Measurements from ENCODE around the gene SLC24A3.
A peak's percentile ranks its signal among the peaks of the same experiment; 100 is the strongest.
"Not testable (repeated sequence)": the region's sequence is repeated elsewhere in the genome, so short reads cannot be mapped to it uniquely, and the experiment has no call there.

SLC24A3 gene

GRCh38 chr20:19750907-19751636 lies 538.6 kb downstream of the SLC24A3 start:
- Histone ChIP-seq H2BK15ac (ENCODE audit: low read length) (no peak overlapping the region), H3K23ac (ENCODE audit: low read depth, low read length, poor library complexity) (no peak overlapping the region), H3K4me2 (ENCODE audit: insufficient read depth, low read length, poor library complexity, severe bottlenecking) (no peak overlapping the region), H3K4ac (ENCODE audit: low read length) (no peak overlapping the region), H2BK12ac (ENCODE audit: low read length) (no peak overlapping the region), H2BK5ac (ENCODE audit: low read length) (no peak overlapping the region), H3K9me3 (replicated peaks in 1 of 2; ENCODE audit: control insufficient read depth in 2 of 2, insufficient read depth in 1 of 2, low read depth in 1 of 2, low read length in 2 of 2) (no peaks in the 10 kb centered on the region), H4K8ac (ENCODE audit: low read depth, low read length) (no peak overlapping the region), H3K79me1 (ENCODE audit: low read depth, low read length) (no peaks in the 10 kb centered on the region), H3K4me3 (ENCODE audit: low read length in 2 of 2) (no peak overlapping the region), H3K27ac (replicated peaks; ENCODE audit: low read length) (no peak overlapping the region), H2AFZ (ENCODE audit: low read length) (no peak overlapping the region), H3K18ac (ENCODE audit: low read length) (no peak overlapping the region), H3K9ac (ENCODE audit: low read depth, low read length, poor library complexity) (no peak overlapping the region), H2BK120ac (ENCODE audit: low read depth, low read length) (no peak overlapping the region), H4K91ac (ENCODE audit: low read depth, low read length, poor library complexity) (no peak overlapping the region), H3K14ac (ENCODE audit: low read length) (no peak overlapping the region), H2AK5ac (ENCODE audit: low read depth, low read length) (no peak overlapping the region), H3K4me1 (ENCODE audit: control insufficient read depth in 2 of 2, insufficient read depth in 1 of 2, low read depth in 1 of 2, low read length in 2 of 2) (peaks cover 0 to 12% of the 10 kb centered on the region in 2 donors), H3K36me3 (replicated peaks in 1 of 2; ENCODE audit: control insufficient read depth in 2 of 2, insufficient read depth in 2 of 2, low read length in 2 of 2) (no peaks in the 10 kb centered on the region), H3K27me3 (ENCODE audit: control insufficient read depth in 3 of 3, insufficient read depth in 3 of 3, low read depth in 1 of 3, low read length in 3 of 3) (no peaks in the 10 kb centered on the region)
- DNase-seq (ENCODE audit: low spot score), result no peak
- no CpG with 5 or more reads among the region's 5 CpGs for WGBS, 2 donors (ENCODE audit: extremely low coverage in 2 of 2, insufficient read length in 2 of 2, insufficient replicate concordance in 1 of 2)

- WGBS, 2 donors (ENCODE audit: extremely low coverage in 2 of 2, insufficient read length in 2 of 2, insufficient replicate concordance in 1 of 2), result no CpG with 5 or more reads among the region's 14 CpGs
These were observed 541.8 kb downstream of the SLC24A3 start for GRCh38 chr20:19754201-19754600.

GRCh38 chr20:19756761-19757486 lies 544.5 kb downstream of the SLC24A3 start:
- H3K9me3 ChIP-seq (replicated peaks in 1 of 2; ENCODE audit: control insufficient read depth in 2 of 2, insufficient read depth in 1 of 2, low read depth in 1 of 2, low read length in 2 of 2), result no peaks in the 10 kb centered on the region
- peak overlapping the region; percentile 90 for H3K4me2 ChIP-seq (ENCODE audit: insufficient read depth, low read length, poor library complexity, severe bottlenecking)
- peaks cover 4 to 15% of the 10 kb centered on the region in 2 donors for H3K4me1 ChIP-seq (ENCODE audit: control insufficient read depth in 2 of 2, insufficient read depth in 1 of 2, low read depth in 1 of 2, low read length in 2 of 2)
- H3K27ac ChIP-seq (replicated peaks; ENCODE audit: low read length), result peak overlapping the region; percentile 68
- no peaks in the 10 kb centered on the region for H3K36me3 ChIP-seq (replicated peaks in 1 of 2; ENCODE audit: control insufficient read depth in 2 of 2, insufficient read depth in 2 of 2, low read length in 2 of 2)
- peak overlapping the region; percentile 84 to 87 for H3K4me3 ChIP-seq (ENCODE audit: low read length in 2 of 2)
- H4K91ac ChIP-seq (ENCODE audit: low read depth, low read length, poor library complexity), result no peak overlapping the region
- H2AK5ac ChIP-seq (ENCODE audit: low read depth, low read length), result peak overlapping the region; percentile 86
- DNase-seq (ENCODE audit: low spot score), result no peak
- H2BK5ac ChIP-seq (ENCODE audit: low read length), result peak overlapping the region; percentile 40
- no peak overlapping the region for H2BK12ac ChIP-seq (ENCODE audit: low read length)
- WGBS, 2 donors (ENCODE audit: extremely low coverage in 2 of 2, insufficient read length in 2 of 2, insufficient replicate concordance in 1 of 2), result no CpG with 5 or more reads among the region's 22 CpGs
- H2BK120ac ChIP-seq (ENCODE audit: low read depth, low read length), result no peak overlapping the region
- no peaks in the 10 kb centered on the region for H3K79me1 ChIP-seq (ENCODE audit: low read depth, low read length)
- peak overlapping the region; percentile 81 for H3K18ac ChIP-seq (ENCODE audit: low read length)
- no peak overlapping the region for H3K4ac ChIP-seq (ENCODE audit: low read length)
- no peaks in the 10 kb centered on the region for H3K27me3 ChIP-seq (ENCODE audit: control insufficient read depth in 3 of 3, insufficient read depth in 3 of 3, low read depth in 1 of 3, low read length in 3 of 3)
- H3K23ac ChIP-seq (ENCODE audit: low read depth, low read length, poor library complexity), result peak overlapping the region; percentile 73
- H3K14ac ChIP-seq (ENCODE audit: low read length), result no peak overlapping the region
- H4K8ac ChIP-seq (ENCODE audit: low read depth, low read length), result no peak overlapping the region
- H2AFZ ChIP-seq (ENCODE audit: low read length), result peak overlapping the region; percentile 96
- peak overlapping the region; percentile 64 for H3K9ac ChIP-seq (ENCODE audit: low read depth, low read length, poor library complexity)
- peak overlapping the region; percentile 93 for H2BK15ac ChIP-seq (ENCODE audit: low read length)

More at GRCh38 chr20:19754201-19754600, 541.8 kb downstream of the SLC24A3 start:
- not testable (repeated sequence) for H2BK5ac ChIP-seq (ENCODE audit: low read length); H3K27ac ChIP-seq (replicated peaks; ENCODE audit: low read length); DNase-seq (ENCODE audit: low spot score); H3K14ac ChIP-seq (ENCODE audit: low read length); H3K18ac ChIP-seq (ENCODE audit: low read length); H2BK12ac ChIP-seq (ENCODE audit: low read length); H3K36me3 ChIP-seq (replicated peaks in 1 of 2; ENCODE audit: control insufficient read depth in 2 of 2, insufficient read depth in 2 of 2, low read length in 2 of 2); H3K4me2 ChIP-seq (ENCODE audit: insufficient read depth, low read length, poor library complexity, severe bottlenecking); H3K9me3 ChIP-seq (replicated peaks in 1 of 2; ENCODE audit: control insufficient read depth in 2 of 2, insufficient read depth in 1 of 2, low read depth in 1 of 2, low read length in 2 of 2); H3K4ac ChIP-seq (ENCODE audit: low read length); H4K91ac ChIP-seq (ENCODE audit: low read depth, low read length, poor library complexity); H3K4me3 ChIP-seq (ENCODE audit: low read length in 2 of 2); H2AK5ac ChIP-seq (ENCODE audit: low read depth, low read length); H3K9ac ChIP-seq (ENCODE audit: low read depth, low read length, poor library complexity); H4K8ac ChIP-seq (ENCODE audit: low read depth, low read length); H3K27me3 ChIP-seq (ENCODE audit: control insufficient read depth in 3 of 3, insufficient read depth in 3 of 3, low read depth in 1 of 3, low read length in 3 of 3); H3K23ac ChIP-seq (ENCODE audit: low read depth, low read length, poor library complexity); H2BK15ac ChIP-seq (ENCODE audit: low read length); H2AFZ ChIP-seq (ENCODE audit: low read length); H2BK120ac ChIP-seq (ENCODE audit: low read depth, low read length); H3K79me1 ChIP-seq (ENCODE audit: low read depth, low read length)
- H3K4me1 ChIP-seq (ENCODE audit: control insufficient read depth in 2 of 2, insufficient read depth in 1 of 2, low read depth in 1 of 2, low read length in 2 of 2), result peaks cover 4 to 18% of the 10 kb centered on the region in 2 donors

- H2AFZ ChIP-seq (ENCODE audit: low read length), result peak overlapping the region; percentile 96
- H3K18ac ChIP-seq (ENCODE audit: low read length), result peak overlapping the region; percentile 81
- H2BK120ac ChIP-seq (ENCODE audit: low read depth, low read length), result peak overlapping the region; percentile 94
- peak overlapping the region; percentile 73 for H3K23ac ChIP-seq (ENCODE audit: low read depth, low read length, poor library complexity)
- no CpG with 5 or more reads among the region's 45 CpGs for WGBS, 2 donors (ENCODE audit: extremely low coverage in 2 of 2, insufficient read length in 2 of 2, insufficient replicate concordance in 1 of 2)
- H2BK5ac ChIP-seq (ENCODE audit: low read length), result peak overlapping the region; percentile 40
- no peaks in the 10 kb centered on the region for H3K79me1 ChIP-seq (ENCODE audit: low read depth, low read length)
- peak; percentile 92 for DNase-seq (ENCODE audit: low spot score)
- peak overlapping the region; percentile 84 to 87 for H3K4me3 ChIP-seq (ENCODE audit: low read length in 2 of 2)
- no peak overlapping the region for H2BK12ac ChIP-seq (ENCODE audit: low read length)
- H3K27ac ChIP-seq (replicated peaks; ENCODE audit: low read length), result peak overlapping the region; percentile 68
- no peaks in the 10 kb centered on the region for H3K9me3 ChIP-seq (replicated peaks in 1 of 2; ENCODE audit: control insufficient read depth in 2 of 2, insufficient read depth in 1 of 2, low read depth in 1 of 2, low read length in 2 of 2)
- no peak overlapping the region for H3K4ac ChIP-seq (ENCODE audit: low read length)
- no peaks in the 10 kb centered on the region for H3K36me3 ChIP-seq (replicated peaks in 1 of 2; ENCODE audit: control insufficient read depth in 2 of 2, insufficient read depth in 2 of 2, low read length in 2 of 2)
- no peak overlapping the region for H4K91ac ChIP-seq (ENCODE audit: low read depth, low read length, poor library complexity)
- H4K8ac ChIP-seq (ENCODE audit: low read depth, low read length), result no peak overlapping the region
- peak overlapping the region; percentile 91 for H3K4me2 ChIP-seq (ENCODE audit: insufficient read depth, low read length, poor library complexity, severe bottlenecking)
- peak overlapping the region; percentile 93 for H2BK15ac ChIP-seq (ENCODE audit: low read length)
- peak overlapping the region; percentile 64 for H3K9ac ChIP-seq (ENCODE audit: low read depth, low read length, poor library complexity)
- peak overlapping the region; percentile 86 for H2AK5ac ChIP-seq (ENCODE audit: low read depth, low read length)
- H3K14ac ChIP-seq (ENCODE audit: low read length), result no peak overlapping the region
- no peaks in the 10 kb centered on the region for H3K27me3 ChIP-seq (ENCODE audit: control insufficient read depth in 3 of 3, insufficient read depth in 3 of 3, low read depth in 1 of 3, low read length in 3 of 3)
- H3K4me1 ChIP-seq (ENCODE audit: control insufficient read depth in 2 of 2, insufficient read depth in 1 of 2, low read depth in 1 of 2, low read length in 2 of 2), result peaks cover 4 to 15% of the 10 kb centered on the region in 2 donors
These were observed 545.2 kb downstream of the SLC24A3 start for GRCh38 chr20:19757487-19758132.
